Keratinocyte (primary cell): ENCODE results near the gene LY6G5B.

Source experiments
- EZH2 ChIP-seq: IDR thresholded peaks from one replicate; pipeline ENCODE4 v1.6.1; 2012; ENCODE audit warnings: inconsistent platforms, mild to moderate bottlenecking, low read length, moderate library complexity
- TF ChIP-seq, protein P1 (sequence below), 3 experiments: IDR thresholded peaks in 1 of 3; conservative IDR thresholded peaks in 1 of 3; optimal IDR thresholded peaks in 1 of 3; 2 replicates in 2 of 3; 3 replicates in 1 of 3; pipeline versions ENCODE3 to v1.5.1; 2011; ENCODE audit warnings: low read length in 3 of 3, mild to moderate bottlenecking in 3 of 3, moderate library complexity in 2 of 3, control low read depth in 1 of 3, inconsistent platforms in 1 of 3; ENCODE audit not compliant: insufficient read depth in 2 of 3; ENCODE audit errors: extremely low read depth in 1 of 3

DNA sequence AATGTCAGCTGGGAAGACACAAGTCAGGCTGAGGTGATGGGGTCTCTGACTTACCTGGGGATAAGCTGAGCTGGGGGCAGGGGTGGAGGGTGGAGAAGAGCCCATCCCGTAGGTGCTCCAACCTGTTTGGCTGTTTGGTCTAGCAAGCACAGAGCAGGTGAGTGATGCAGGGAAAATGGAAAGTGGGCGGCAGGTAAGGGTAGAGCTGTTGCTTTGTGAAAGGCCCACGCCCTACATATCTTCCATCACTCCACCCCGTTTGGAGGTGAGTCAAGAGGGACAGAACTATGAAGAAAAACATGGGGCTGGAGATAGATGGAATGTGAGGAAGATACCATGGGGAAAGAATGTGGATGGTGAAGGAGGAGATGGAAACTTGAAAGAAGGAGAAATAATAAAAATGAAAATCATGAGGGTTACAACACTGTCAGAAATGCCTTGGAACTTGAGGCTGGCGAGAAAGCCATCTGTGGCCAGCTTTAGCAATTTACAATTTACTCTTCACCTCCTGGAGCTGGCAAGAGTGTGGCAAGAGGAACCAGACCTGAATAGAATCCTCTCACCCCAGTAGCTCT is 50.5 kb downstream of the LY6G5B start:
- TF ChIP-seq, protein P1, sequence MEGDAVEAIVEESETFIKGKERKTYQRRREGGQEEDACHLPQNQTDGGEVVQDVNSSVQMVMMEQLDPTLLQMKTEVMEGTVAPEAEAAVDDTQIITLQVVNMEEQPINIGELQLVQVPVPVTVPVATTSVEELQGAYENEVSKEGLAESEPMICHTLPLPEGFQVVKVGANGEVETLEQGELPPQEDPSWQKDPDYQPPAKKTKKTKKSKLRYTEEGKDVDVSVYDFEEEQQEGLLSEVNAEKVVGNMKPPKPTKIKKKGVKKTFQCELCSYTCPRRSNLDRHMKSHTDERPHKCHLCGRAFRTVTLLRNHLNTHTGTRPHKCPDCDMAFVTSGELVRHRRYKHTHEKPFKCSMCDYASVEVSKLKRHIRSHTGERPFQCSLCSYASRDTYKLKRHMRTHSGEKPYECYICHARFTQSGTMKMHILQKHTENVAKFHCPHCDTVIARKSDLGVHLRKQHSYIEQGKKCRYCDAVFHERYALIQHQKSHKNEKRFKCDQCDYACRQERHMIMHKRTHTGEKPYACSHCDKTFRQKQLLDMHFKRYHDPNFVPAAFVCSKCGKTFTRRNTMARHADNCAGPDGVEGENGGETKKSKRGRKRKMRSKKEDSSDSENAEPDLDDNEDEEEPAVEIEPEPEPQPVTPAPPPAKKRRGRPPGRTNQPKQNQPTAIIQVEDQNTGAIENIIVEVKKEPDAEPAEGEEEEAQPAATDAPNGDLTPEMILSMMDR (optimal IDR thresholded peaks at IDR 0.05 in 1 of 3, IDR thresholded peaks at IDR 0.05 in 1 of 3, conservative IDR thresholded peaks at IDR 0.05 in 1 of 3; ENCODE audit: extremely low read depth in 1 of 3, insufficient read depth in 2 of 3, low read length in 3 of 3): no peak
- TF ChIP-seq EZH2: no peak
